ENCODE measurements around the gene TRAPPC3L.
A peak's percentile ranks its signal among the peaks of the same experiment; 100 is the strongest.

The TRAPPC3L gene

DNA sequence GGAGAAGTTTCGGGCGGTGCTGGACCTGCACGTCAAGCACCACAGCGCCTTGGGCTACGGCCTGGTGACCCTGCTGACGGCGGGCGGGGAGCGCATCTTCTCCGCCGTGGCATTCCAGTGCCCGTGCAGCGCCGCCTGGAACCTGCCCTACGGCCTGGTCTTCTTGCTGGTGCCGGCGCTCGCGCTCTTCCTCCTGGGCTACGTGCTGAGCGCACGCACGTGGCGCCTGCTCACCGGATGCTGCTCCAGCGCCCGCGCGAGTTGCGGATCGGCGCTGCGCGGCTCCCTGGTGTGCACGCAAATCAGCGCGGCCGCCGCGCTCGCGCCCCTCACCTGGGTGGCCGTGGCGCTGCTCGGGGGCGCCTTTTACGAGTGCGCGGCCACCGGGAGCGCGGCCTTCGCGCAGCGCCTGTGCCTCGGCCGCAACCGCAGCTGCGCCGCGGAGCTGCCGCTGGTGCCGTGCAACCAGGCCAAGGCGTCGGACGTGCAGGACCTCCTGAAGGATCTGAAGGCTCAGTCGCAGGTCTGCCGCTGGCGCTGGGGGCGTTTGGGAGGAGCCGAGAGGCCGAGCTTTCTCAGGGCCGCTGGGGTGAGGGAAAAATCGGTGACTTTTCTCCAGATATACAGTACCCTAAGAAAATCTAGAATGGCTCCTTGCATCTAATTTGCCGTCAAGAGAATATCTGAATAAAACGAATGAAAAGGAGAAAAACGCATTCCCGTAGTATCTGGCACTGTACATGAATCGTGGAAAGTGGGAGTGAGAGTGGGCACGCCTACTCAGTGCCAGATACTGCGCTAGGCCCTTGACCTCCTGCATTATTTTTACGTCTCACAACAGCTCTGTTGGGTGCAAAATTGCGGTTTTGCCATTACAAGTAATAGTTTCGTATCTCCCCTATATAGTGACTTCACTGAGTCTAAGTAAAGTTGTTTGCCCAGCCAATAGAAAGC is 83.3 kb downstream of the TRAPPC3L start:
- peak; percentile 41 to 53 for DNase-seq

DNA sequence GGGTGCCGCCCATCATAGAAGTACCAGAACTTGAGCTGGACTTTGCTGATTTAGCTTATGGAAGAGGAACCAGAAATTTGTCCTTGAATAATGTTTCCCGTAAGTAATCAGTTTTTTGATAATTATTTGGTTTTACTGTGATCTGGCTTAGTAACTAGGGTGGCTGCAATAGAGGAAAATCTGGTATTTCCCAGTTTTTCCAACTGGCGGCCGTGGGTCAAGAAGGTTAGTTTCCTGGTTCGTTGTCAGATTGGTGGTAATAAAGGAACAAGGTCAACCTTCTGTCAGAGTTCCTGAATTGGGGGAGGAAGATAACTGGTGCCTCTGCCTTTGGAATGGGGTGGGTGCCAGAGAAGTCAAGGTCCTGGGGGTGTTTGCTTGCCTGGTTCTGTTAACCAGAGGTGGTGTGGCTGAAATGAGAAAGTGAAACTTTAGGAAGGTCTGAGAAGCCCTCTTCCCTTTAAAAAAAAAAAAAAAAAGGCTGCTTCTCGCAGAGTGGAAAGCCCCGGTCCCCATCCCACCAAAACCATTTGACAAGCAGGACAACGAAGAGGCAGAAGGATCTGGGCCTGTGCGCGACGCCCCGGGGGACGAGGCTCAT is 84.1 kb downstream of the TRAPPC3L start, which contains the start of gene CALHM6:
Gene CALHM6 (plus strand): TSS at position 45 of the 601 bp plus-strand sequence. CDS start 555 bp downstream, at position 600.
- no peak for DNase-seq

DNA sequence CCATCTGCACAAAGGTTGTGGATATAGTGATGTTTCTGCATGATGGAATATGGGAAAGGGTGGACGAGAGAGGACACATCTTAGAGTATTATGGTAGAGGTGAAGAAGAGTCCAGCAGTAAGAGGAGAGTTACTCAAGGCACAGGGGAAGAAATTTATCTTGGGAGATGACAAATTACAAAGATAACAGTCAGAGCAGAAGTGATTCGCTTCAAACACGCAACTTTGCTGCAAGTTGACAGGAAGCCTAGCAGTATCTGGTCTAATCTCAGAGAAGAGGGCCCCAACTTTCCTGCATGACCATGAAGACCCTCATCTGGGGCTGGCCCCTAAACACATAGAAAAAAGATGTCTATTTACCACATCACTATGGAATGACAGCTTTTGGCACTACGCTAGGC is 85.6 kb downstream of the TRAPPC3L start:
- DNase-seq, result no peak

DNA sequence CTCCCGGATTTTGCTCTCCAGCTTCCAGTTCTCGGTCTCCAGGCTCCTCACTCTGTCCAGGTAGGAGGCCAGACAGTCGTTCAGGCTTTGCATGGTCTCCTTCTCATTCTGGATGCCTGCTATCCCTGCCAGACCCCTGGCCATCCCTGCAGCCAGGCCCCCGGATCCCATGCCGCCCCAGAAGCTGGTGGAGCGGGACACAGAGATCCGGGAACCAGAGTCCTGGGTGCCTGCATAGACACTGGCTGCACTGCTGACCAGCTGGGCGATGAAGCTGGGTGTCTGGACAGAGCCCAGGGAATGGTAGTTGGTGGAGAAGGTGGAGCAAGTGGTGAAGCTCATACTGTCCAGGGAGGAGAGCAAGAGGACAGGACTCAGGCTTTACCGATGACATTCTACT is 87.2 kb downstream of the TRAPPC3L start:
- no peak for DNase-seq

DNA sequence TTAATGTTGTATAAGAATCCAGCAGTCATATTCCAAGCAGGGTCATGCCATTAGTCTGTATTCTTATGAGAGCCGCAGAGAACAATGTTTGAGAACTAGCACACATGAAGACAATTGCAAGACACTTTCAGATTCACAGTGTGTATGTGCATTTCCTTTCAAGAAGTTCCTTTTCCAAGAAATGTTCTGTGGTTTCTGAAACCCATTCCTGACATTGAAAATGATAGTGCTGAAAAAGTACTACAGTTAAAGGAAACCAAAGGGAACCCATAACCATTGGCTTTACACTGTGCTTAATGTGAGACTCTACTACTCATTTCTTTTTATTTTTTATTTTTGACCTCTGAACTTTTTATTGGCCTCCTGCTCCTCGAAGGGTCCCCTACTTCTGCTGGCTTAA is 88.6 kb downstream of the TRAPPC3L start:
- no peak for DNase-seq

DNA sequence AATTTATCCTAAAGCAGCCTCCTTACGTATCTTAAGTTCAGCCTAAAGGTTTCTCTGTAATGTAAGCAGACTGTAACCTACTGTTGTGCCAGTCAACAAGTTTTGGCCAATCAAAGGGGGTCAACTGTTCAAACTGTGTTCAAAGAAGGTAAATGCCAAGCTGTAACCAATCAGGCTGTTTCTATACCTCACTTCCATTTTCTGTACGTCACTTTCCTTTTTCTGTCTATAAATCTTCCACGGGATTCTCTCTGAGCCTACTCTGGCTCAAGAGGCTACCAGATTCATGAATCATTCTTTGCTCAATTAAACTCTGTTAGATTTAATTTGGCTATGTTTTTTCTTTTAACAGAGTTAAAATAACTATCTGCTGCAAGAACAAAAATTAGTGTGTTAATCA is 89.4 kb downstream of the TRAPPC3L start:
- DNase-seq, result no peak

DNA sequence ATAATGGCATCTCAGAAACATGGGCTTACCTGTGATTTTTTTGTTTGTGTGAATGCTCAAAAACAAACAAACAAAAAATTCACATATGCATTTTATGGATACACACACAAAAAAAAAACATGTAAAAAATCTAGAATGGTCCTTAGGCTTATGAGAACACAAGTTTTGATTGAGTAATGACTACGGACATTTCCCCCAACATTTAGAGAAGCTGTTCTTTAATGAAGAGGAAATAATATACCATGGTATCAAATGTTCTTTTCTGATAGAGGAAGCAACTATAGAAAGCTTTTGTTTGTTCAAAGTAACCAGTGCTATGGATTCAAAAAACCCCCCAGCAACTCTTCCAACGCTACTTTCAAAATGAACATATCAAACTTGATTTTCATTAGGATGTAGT is 93.0 kb downstream of the TRAPPC3L start:
- no peak for DNase-seq

DNA sequence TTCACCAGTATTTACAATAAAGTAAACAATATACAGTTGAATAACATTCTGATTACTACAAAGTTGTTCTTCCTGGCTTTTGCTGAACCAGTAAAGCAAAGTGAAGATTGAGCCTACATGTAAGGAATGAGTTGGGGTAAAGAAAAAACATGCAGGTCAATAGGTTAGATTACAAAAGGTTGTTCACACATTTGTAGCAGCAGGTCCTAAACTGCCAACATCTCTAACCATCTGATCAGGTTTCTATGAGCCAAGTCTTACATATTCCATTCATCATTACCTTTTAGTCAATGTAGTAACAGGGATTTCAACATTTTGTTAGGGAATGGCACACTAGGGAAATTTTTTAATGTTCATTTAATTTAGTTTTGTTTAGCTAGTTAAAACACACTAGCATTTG is 93.6 kb downstream of the TRAPPC3L start:
- DNase-seq, result no peak

DNA sequence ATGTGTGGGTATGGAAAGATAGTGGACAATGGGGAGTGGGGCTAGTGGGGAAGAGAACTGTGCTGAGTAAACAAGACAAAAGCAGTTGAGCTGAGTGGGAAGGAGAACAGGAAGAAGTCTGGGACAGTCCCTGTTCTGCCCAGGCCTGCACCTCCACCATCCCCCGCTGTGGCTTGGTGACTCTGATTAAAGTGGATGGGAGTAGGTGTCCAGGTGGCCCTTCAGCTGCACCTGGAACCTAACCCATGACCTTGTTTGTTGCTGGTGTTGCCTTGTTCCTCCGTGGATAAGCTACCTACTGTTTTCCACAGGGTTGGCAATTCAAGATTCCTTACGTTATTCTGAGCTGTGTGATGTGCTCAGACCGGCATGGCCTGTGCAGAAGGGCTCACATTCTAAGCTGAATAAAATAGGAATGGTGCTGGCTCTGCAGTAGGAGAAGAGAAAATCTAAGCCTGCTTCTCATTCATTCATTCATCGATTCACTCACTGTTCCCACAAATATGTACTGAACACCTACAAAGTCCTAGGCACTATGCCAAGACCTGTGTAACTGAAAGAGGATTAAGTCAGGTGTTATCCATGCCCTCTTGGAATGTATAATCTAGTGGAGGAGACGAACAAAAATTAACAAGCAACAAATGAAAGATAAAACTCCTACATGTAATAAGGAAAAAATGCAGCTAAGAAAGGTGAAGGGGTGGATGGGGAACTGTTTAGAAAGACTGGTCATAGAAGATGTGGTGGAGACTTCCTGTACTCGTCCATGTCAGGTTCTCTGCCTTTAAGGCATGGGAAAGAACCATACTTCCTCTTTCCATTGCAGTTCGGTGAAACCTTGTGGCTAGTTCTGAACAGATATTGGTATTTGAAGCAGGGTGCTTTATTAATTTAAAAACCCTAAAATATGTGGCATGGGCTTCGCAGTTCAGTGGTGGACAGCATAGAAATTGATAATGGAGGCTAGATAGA is 94.4 kb downstream of the TRAPPC3L start:
- no peak for DNase-seq

DNA sequence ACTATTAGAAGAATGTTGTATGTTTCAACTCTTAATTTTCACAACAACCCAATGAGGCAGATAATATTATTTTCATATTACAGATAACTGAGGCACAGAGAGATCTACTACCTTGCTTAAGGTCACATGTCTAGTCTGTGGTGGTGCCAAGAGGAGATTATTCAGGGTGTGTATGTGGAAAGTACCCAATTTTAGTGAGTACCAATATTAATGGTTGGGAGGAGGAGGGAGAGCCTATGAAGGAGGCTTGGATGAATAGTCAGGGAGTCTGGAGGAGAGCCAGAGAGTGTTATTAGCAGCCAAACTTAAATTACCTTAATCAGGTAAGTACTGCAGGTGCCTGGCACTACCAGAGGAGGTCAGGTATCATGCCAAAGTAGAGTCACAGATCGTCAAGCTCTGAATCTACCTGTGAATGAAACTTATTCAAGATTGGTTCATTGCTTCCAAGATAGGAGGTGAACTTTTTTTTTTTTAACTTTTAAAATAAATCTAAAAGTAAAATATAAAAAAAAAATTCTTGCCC is 95.2 kb downstream of the TRAPPC3L start:
- no peak for DNase-seq

DNA sequence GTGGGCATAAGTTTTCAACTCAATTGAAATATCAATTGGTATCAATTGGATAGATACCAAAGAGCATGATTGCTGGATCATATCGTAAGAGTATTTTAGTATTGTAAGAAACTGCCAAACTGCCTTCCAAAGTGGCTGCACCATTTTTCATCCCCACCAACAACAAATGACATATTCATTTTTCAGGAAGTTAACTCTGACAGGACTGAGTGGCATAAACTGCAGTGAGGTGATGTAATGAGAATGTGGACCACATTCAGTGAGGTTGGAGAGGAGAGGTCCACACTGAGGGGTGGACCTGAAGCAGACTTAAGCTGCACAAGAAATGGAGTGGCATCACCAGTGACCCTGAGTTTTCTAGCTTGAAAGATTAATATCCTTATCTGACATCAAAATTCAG is 95.9 kb downstream of the TRAPPC3L start:
- DNase-seq, result no peak

DNA sequence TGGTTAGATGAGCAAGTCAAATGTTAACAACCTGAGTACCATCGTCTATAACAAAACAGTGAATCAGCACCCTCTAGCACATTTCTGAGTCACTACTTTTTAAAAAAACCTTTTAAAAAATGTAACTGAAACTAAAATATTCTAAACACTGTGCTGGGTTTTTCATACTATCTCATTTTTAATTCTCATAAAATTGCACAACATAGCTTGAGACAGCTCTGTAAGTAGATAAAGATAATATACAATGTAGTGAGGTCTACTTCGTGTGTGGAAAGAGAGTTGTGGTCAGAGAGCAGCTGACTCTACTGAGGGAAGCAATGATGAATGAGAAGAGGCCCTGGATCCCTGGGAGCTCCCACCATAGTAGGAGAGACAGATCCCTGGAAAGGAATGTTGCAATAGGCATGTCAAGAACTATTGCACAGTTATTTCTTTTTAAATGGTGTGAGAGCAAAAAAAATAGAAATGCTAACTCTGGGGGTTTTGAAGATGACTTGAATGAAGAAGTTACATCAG is 97.9 kb downstream of the TRAPPC3L start:
- no peak for DNase-seq

DNA sequence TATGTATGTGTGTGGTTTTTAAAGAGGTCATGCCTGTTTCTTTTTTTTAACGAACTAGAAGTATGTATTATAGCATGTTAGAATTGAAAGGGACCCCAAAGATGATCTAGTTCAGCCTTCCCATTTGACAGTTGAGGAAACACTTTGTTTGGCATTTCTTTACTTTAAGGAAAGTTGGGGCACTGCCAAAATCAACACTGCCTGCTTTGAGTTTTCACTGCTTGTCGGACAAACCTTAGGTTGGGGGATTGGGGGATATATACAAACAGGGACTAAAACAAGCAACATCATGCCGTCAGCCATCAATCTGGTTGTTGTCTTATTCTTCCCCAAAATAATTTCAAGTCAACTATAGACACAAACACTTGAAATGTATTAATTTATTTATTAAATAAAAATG is 98.4 kb downstream of the TRAPPC3L start:
- no peak for DNase-seq

DNA sequence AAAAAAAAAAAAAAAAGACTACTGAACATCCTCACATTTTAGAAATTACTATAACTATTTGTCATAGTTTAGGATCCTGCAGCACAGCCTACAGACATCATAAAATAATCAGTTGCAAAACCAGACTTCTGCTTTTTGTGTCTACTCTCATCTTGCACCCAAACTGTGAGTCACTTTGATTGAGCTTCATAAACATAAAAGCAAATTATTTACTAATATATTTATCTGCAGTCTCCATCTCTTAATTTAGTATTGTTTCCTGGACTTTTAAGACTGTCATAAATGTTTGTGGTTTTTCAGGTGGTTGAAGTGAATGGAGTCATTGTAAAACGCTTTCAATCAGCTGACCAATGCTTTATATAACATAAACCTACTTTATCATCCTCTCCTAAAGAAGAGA is 99.1 kb downstream of the TRAPPC3L start:
- no peak for DNase-seq

DNA sequence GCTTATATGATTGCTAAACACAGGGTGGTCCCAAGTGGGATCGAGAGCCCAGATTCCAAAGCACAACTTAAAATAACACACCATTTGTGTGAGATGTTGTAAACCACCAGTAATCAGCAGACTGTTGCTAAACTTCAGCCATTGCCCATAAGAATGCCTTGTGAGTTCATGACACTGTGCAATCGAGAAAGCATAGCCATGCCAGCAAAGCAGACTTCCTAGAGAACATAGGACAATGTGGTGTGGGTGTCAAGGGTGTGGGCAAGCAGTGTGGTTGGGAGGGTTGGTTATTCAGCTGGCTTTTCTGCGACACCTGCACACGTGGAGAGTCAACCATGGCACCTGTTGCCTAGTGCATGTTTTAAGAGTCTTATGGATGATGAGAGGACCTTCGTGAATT is 100.4 kb downstream of the TRAPPC3L start:
- no peak for DNase-seq

All from activated CD4-positive, alpha-beta T cell treated with anti-CD3 and anti-CD28 coated beads, Interleukin-2, amount 50 U/mL, for 48 hours (primary cell).